GM12878 (cell line): ENCODE measurements around the gene CEP68. TPM values are rescaled to one million over a fixed set of nuclear protein-coding genes. Genes with fewer than 3 reads are reported as not detected.

Experiments
- ATAC-seq: fragments of 200-7000 bp; cut with Tn5 transposase; 3 replicates; pipeline ENCODE4 v1.9.1; 2020; ENCODE audit warnings: mild to moderate bottlenecking, moderate library complexity
- BruUV-seq: library from RNA; stranded (reverse); fragments of 400-500 nt; replicated peaks from 2 replicates; lab custom pipeline; 2021; lab: Mats Ljungman, UMichigan
- CTCF ChIA-PET: fragments of 300-600 bp; sonication (Branson Sonifier 250); formaldehyde crosslinking; extraction: SDS; loops from one replicate; lab custom pipeline; 2021; ENCODE audit warnings: inconsistent platforms; lab: Yijun Ruan, JAX
- POLR2A ChIA-PET: fragments of 350-600 bp; formaldehyde crosslinking; extraction: SDS; loops from one replicate; lab custom pipeline; 2021; ENCODE audit warnings: inconsistent platforms; lab: Charles Lee
- RAD21 ChIA-PET: fragments of 300-600 bp; sonication (Branson Sonifier 250); formaldehyde crosslinking; loops from one replicate; lab custom pipeline; 2023; ENCODE audit warnings: antibody characterized with exemption; ENCODE audit not compliant: unreplicated experiment; lab: Charles Lee
- SMC1A ChIA-PET: fragments of 300-600 bp; sonication (Branson Sonifier 250); formaldehyde crosslinking; loops from one replicate; lab custom pipeline; 2023; ENCODE audit not compliant: unreplicated experiment, uncharacterized antibody; lab: Charles Lee
- DNase-seq: peaks from one replicate; pipeline ENCODE4 v3.0.0-alpha.2; 2011; ENCODE audit warnings: low read depth, low spot score
- FAIRE-seq: peaks from 3 replicates; lab custom pipeline; 2011; peaks lifted over from hg19 to GRCh38; lab: Jason Lieb, UNC
- H2AFZ ChIP-seq: 2 replicates; pipeline ENCODE4 v1.6.0; 2011; ENCODE audit warnings: low read depth, low read length, control low read depth; ENCODE audit not compliant: control insufficient read depth
- H3K27ac ChIP-seq: 2 replicates; pipeline ENCODE4 v1.5.1; 2011; ENCODE audit warnings: control low read depth; ENCODE audit not compliant: control insufficient read depth, insufficient read depth
- H3K27me3 ChIP-seq, 2 experiments: replicated peaks in 1 of 2; 2 replicates each; pipeline versions ENCODE4 v1.6.0 to v1.6.1; 2011; ENCODE audit warnings: low read length in 1 of 2; ENCODE audit not compliant: control insufficient read depth in 2 of 2, insufficient read depth in 2 of 2
- H3K36me3 ChIP-seq, 2 experiments: 2 replicates each; pipeline ENCODE4 v1.5.1; 2011; ENCODE audit warnings: low read length in 1 of 2; ENCODE audit not compliant: control insufficient read depth in 2 of 2, insufficient read depth in 2 of 2
- H3K4me1 ChIP-seq: 2 replicates; pipeline ENCODE4 v1.6.1; 2011; ENCODE audit warnings: mild to moderate bottlenecking, low read length, moderate library complexity, mixed read lengths; ENCODE audit not compliant: control insufficient read depth, insufficient read depth
- H3K4me2 ChIP-seq: 2 replicates; pipeline ENCODE4 v1.6.0; 2011; ENCODE audit warnings: control low read depth; ENCODE audit not compliant: control insufficient read depth, insufficient read depth
- H3K4me3 ChIP-seq: fragments of 200-600 bp; sonication (generic); 2 replicates; pipeline ENCODE4 v1.5.1; 2016
- H3K79me2 ChIP-seq: 2 replicates; pipeline ENCODE4 v1.6.0; 2011; ENCODE audit warnings: low read length; ENCODE audit not compliant: control insufficient read depth, insufficient read depth
- H3K9ac ChIP-seq: 2 replicates; pipeline ENCODE4 v1.8.0; 2011; ENCODE audit warnings: low read length, control low read depth, mixed read lengths; ENCODE audit not compliant: control insufficient read depth, insufficient read depth
- H3K9me3 ChIP-seq: replicated peaks from 3 replicates; pipeline ENCODE4 v1.5.1; 2011; ENCODE audit warnings: mild to moderate bottlenecking, low read length; ENCODE audit not compliant: control insufficient read depth, insufficient read depth
- H4K20me1 ChIP-seq: 2 replicates; pipeline ENCODE4 v1.6.0; 2011; ENCODE audit not compliant: control insufficient read depth, insufficient read depth
- ATF3 ChIP-seq: IDR thresholded peaks from 2 replicates; pipeline ENCODE4 v1.6.1; 2011; ENCODE audit warnings: low read depth, mild to moderate bottlenecking, low read length, moderate library complexity, borderline replicate concordance; ENCODE audit errors: extremely low read depth
- CREM ChIP-seq: IDR thresholded peaks from 2 replicates; pipeline ENCODE4 v1.6.1; 2014; ENCODE audit warnings: antibody characterized with exemption, low read depth
- E2F4 ChIP-seq: IDR thresholded peaks from 2 replicates; pipeline ENCODE4 v1.6.1; 2012; ENCODE audit warnings: low read depth, low read length, improper control_type of control experiment
- EGR1 ChIP-seq, 2 experiments: IDR thresholded peaks; 1 replicate in 1 of 2; 2 replicates in 1 of 2; pipeline ENCODE4 v1.6.1; 2011 to 2012; ENCODE audit warnings: low read depth in 2 of 2, low read length in 2 of 2, borderline replicate concordance in 1 of 2, mild to moderate bottlenecking in 1 of 2, moderate library complexity in 1 of 2
- EP300 ChIP-seq, 2 experiments: fragments of 150-350 bp in 1 of 2; IDR thresholded peaks; 2 replicates each; pipeline ENCODE4 v1.6.1; 2011 to 2012; ENCODE audit warnings: low read depth in 2 of 2, low read length in 2 of 2, borderline replicate concordance in 1 of 2, improper control_type of control experiment in 1 of 2, inconsistent platforms in 1 of 2; ENCODE audit not compliant: control insufficient read depth in 1 of 2
- JUND ChIP-seq: IDR thresholded peaks from 2 replicates; pipeline ENCODE4 v1.6.1; 2012; ENCODE audit warnings: low read depth, mild to moderate bottlenecking, low read length, improper control_type of control experiment, moderate library complexity
- MTA2 ChIP-seq: fragments of 450-650 bp; IDR thresholded peaks from 2 replicates; pipeline ENCODE4 v1.6.1; 2016; ENCODE audit warnings: low read depth, mild to moderate bottlenecking, moderate library complexity
- MTA3 ChIP-seq: IDR thresholded peaks from 2 replicates; pipeline ENCODE4 v1.6.1; 2012; ENCODE audit warnings: low read length, inconsistent platforms, borderline replicate concordance
- NFIC ChIP-seq: IDR thresholded peaks from 2 replicates; pipeline ENCODE4 v1.6.1; 2012; ENCODE audit warnings: low read depth, mild to moderate bottlenecking, inconsistent platforms, low read length, moderate library complexity
- NR2C1 ChIP-seq: fragments of 450-650 bp; IDR thresholded peaks from 2 replicates; pipeline ENCODE4 v1.6.1; 2017; ENCODE audit warnings: antibody characterized with exemption, mild to moderate bottlenecking, moderate library complexity
- RFX5 ChIP-seq: IDR thresholded peaks from 2 replicates; pipeline ENCODE4 v1.6.1; 2011; ENCODE audit warnings: low read depth, low read length, improper control_type of control experiment
- SIN3A ChIP-seq: IDR thresholded peaks from 2 replicates; pipeline ENCODE4 v1.6.1; 2012; ENCODE audit warnings: low read depth, low read length, improper control_type of control experiment
- SMC3 ChIP-seq: IDR thresholded peaks from 2 replicates; pipeline ENCODE4 v1.6.1; 2011; ENCODE audit warnings: low read length, improper control_type of control experiment, borderline replicate concordance
- YY1 ChIP-seq: IDR thresholded peaks from 2 replicates; pipeline ENCODE4 v1.6.1; 2011; ENCODE audit warnings: low read depth, mild to moderate bottlenecking, low read length
- WGBS: methylation state at CpG from one replicate; pipeline ENCODE4 v1.1.6; 2016; ENCODE audit warnings: low lambda C conversion rate; ENCODE audit not compliant: insufficient replicate concordance, insufficient coverage; ENCODE audit errors: missing lambda C conversion rate; 5-methylcytosine and 5-hydroxymethylcytosine counted together
- in situ Hi-C: fragments of 300-500 bp; cut with MboI; formaldehyde crosslinking; loops from 9 replicates; pipeline ENCODE4 v1.14.3; 2018; ENCODE audit warnings: mixed read lengths
- intact Hi-C: fragments of 100-400 bp; cut with micrococcal nuclease; formaldehyde crosslinking; loops from one replicate; pipeline ENCODE4 v1.14.2; 2022; ENCODE audit not compliant: unreplicated experiment
- polyA plus RNA-seq, 11 experiments: library from polyadenylated mRNA; depleted of rRNA in 4 of 11; unstranded in 6 of 11; stranded (reverse) in 5 of 11; fragments of >200 nt; fragmentation: Nextera tagmentation in 4 of 11; fragmentation: Illumina TruSeq in 1 of 11; extraction: Ambion mirVana in 4 of 11; extraction: Trizol in 1 of 11; gene quantifications; 1 replicate in 1 of 11; 2 replicates in 10 of 11; pipeline versions ENCODE4 v1.2.1 to v1.2.3, GENCODE V29; 2011 to 2016; ENCODE audit warnings: inconsistent platforms in 2 of 11, missing spikeins in 2 of 11, low read depth in 1 of 11
- total RNA-seq, 4 experiments: library from RNA; depleted of rRNA in 3 of 4; stranded (reverse); fragments of >200 nt in 3 of 4; fragmentation: Illumina TruSeq in 1 of 4; extraction: Trizol in 1 of 4; gene quantifications; 2 replicates each; pipeline versions ENCODE4 v1.2.1 to v1.2.3, GENCODE V29; 2013 to 2021
- TF ChIP-seq, protein P1 (sequence below): IDR thresholded peaks from 2 replicates; pipeline ENCODE4 v1.6.1; 2012; ENCODE audit warnings: low read depth, low read length, improper control_type of control experiment
- TF ChIP-seq, protein P2 (sequence below), 3 experiments: IDR thresholded peaks in 2 of 3; conservative IDR thresholded peaks in 1 of 3; 2 replicates each; pipeline ENCODE4 v1.5.1; 2011; ENCODE audit warnings: low read depth in 3 of 3, low read length in 3 of 3, mild to moderate bottlenecking in 3 of 3, control low read depth in 2 of 3, moderate library complexity in 2 of 3, inconsistent platforms in 1 of 3, mixed read lengths in 1 of 3; ENCODE audit not compliant: control insufficient read depth in 2 of 3, insufficient read depth in 1 of 3; ENCODE audit errors: extremely low read depth in 1 of 3
- TF ChIP-seq, protein P3 (sequence below): fragments of 450-650 bp; IDR thresholded peaks from 2 replicates; pipeline ENCODE4 v1.6.1; 2017; ENCODE audit warnings: mild to moderate bottlenecking

CEP68 gene
- total and polyA plus RNA-seq, 10 of the 15 experiments (the other 5 are each of a cell fraction or from before 2014, with no cell fraction given) = 1.1 to 11.1 (median 7.4) TPM

- ChIA-PET SMC1A (no interaction called here), POLR2A (no interaction called here), CTCF (interaction anchor here (1.2 to 1.5 kb wide), 2 partner anchors 9 to 11 kb away, joined by 4 read pairs; no protein-coding TSS in a partner anchor), RAD21 (no interaction called here)
- Histone ChIP-seq H3K4me1 (no peaks in the 10 kb centered on the region), H3K36me3 (peaks cover 7 to 41% of the 10 kb centered on the region in 2 experiments), H3K79me2 (peaks cover 2% of the 10 kb centered on the region; the same call in 1 of the 2 replicates), H3K4me2 (no peak overlapping the region), H3K27me3 (no peaks in the 10 kb centered on the region), H4K20me1 (no peaks in the 10 kb centered on the region), H3K9me3 (no peaks in the 10 kb centered on the region), H3K27ac (no peak overlapping the region), H3K9ac (no peak overlapping the region), H2AFZ (no peak overlapping the region), H3K4me3 (no peak overlapping the region)
- 80% methylated on average over 4 of the region's 4 CpGs for WGBS
- in situ Hi-C loops (no loop called here), intact Hi-C loops (no loop called here)
- DNase-seq (no peak), FAIRE-seq (no peak), ATAC-seq (no peak)
- TF ChIP-seq JUND (no peak), RFX5 (no peak), MTA2 (no peak), CREM (no peak), ATF3 (no peak), E2F4 (no peak), YY1 (no peak), EGR1 (IDR thresholded peaks at IDR 0.05; ENCODE audit: borderline replicate concordance in 1 of 2, low read depth in 2 of 2, low read length in 2 of 2) (no peak), NR2C1 (no peak), NFIC (no peak), MTA3 (no peak), SIN3A (no peak), SMC3 (no peak), EP300 (IDR thresholded peaks at IDR 0.05; ENCODE audit: borderline replicate concordance in 1 of 2, control insufficient read depth in 1 of 2, low read depth in 2 of 2, low read length in 2 of 2) (no peak)
- TF ChIP-seq, protein P1, sequence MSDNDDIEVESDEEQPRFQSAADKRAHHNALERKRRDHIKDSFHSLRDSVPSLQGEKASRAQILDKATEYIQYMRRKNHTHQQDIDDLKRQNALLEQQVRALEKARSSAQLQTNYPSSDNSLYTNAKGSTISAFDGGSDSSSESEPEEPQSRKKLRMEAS = no peak
- TF ChIP-seq, protein P2, sequence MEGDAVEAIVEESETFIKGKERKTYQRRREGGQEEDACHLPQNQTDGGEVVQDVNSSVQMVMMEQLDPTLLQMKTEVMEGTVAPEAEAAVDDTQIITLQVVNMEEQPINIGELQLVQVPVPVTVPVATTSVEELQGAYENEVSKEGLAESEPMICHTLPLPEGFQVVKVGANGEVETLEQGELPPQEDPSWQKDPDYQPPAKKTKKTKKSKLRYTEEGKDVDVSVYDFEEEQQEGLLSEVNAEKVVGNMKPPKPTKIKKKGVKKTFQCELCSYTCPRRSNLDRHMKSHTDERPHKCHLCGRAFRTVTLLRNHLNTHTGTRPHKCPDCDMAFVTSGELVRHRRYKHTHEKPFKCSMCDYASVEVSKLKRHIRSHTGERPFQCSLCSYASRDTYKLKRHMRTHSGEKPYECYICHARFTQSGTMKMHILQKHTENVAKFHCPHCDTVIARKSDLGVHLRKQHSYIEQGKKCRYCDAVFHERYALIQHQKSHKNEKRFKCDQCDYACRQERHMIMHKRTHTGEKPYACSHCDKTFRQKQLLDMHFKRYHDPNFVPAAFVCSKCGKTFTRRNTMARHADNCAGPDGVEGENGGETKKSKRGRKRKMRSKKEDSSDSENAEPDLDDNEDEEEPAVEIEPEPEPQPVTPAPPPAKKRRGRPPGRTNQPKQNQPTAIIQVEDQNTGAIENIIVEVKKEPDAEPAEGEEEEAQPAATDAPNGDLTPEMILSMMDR (IDR thresholded peaks at IDR 0.05 in 2 of 3, conservative IDR thresholded peaks at IDR 0.05 in 1 of 3; ENCODE audit: control insufficient read depth in 2 of 3, extremely low read depth in 1 of 3, insufficient read depth in 1 of 3, low read depth in 3 of 3, low read length in 3 of 3) = no peak
- TF ChIP-seq, protein P3, sequence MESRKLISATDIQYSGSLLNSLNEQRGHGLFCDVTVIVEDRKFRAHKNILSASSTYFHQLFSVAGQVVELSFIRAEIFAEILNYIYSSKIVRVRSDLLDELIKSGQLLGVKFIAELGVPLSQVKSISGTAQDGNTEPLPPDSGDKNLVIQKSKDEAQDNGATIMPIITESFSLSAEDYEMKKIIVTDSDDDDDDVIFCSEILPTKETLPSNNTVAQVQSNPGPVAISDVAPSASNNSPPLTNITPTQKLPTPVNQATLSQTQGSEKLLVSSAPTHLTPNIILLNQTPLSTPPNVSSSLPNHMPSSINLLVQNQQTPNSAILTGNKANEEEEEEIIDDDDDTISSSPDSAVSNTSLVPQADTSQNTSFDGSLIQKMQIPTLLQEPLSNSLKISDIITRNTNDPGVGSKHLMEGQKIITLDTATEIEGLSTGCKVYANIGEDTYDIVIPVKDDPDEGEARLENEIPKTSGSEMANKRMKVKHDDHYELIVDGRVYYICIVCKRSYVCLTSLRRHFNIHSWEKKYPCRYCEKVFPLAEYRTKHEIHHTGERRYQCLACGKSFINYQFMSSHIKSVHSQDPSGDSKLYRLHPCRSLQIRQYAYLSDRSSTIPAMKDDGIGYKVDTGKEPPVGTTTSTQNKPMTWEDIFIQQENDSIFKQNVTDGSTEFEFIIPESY = no peak
- BruUV-seq = no TSS peak
These were observed 36.6 kb downstream of the CEP68 start for GRCh38 chr2:65092791-65093190.
